Fibroblast of pulmonary artery (primary cell): ENCODE data around the gene LDAF1.
A peak's percentile ranks its signal among the peaks of the same experiment; 100 is the strongest.

Experiments
- DNase-seq: peaks from one replicate; pipeline ENCODE4 v3.0.0-alpha.2; 2010; ENCODE audit warnings: low read depth
- H3K4me3 ChIP-seq: replicated peaks from 2 replicates; pipeline ENCODE4 v1.5.1; 2011; ENCODE audit warnings: low read depth, mild to moderate bottlenecking, control low read depth, low read length, moderate library complexity
- TF ChIP-seq, protein P1 (sequence below): IDR thresholded peaks from 2 replicates; pipeline ENCODE4 v1.5.1; 2011; ENCODE audit warnings: mild to moderate bottlenecking, control low read depth, low read length, inconsistent platforms; ENCODE audit errors: missing control alignments

LDAF1 gene

DNA sequence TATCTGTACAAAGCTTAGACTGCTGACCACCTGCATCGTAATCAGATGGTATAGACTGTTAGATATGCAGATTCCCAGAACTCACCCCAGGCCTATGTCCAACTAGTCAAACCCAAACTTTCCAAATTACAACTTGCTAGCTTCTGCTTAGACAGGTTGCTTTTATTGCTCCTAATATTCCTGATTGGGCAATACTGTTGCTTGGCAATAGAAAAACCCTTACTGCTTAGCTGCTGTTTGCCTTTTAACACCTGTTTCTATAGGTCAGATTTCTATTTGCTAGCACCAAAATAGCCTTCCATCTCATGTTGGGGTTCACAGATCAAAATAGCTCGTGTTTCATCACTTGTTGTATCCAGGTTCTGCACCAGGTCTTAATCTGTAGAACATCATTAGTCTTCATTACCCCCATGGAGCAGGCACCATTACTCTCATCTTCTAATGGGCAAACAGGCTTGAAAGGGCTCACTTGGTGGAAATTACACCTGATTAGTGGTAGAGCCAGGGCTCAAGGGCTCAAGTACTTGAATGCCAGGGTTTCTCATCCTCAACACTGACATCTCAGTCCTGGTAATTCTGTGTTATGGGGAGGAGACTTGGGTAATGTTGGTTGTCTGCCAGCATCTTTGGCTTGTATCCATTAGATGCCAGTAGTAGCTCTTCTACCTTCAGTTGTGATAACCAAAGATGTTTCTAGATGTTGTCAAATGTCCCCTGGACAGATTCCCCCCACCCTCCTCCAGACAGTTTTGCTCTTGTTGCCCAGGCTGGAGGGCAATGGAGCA, 50.2 kb downstream of the LDAF1 start:
- TF ChIP-seq, protein P1, sequence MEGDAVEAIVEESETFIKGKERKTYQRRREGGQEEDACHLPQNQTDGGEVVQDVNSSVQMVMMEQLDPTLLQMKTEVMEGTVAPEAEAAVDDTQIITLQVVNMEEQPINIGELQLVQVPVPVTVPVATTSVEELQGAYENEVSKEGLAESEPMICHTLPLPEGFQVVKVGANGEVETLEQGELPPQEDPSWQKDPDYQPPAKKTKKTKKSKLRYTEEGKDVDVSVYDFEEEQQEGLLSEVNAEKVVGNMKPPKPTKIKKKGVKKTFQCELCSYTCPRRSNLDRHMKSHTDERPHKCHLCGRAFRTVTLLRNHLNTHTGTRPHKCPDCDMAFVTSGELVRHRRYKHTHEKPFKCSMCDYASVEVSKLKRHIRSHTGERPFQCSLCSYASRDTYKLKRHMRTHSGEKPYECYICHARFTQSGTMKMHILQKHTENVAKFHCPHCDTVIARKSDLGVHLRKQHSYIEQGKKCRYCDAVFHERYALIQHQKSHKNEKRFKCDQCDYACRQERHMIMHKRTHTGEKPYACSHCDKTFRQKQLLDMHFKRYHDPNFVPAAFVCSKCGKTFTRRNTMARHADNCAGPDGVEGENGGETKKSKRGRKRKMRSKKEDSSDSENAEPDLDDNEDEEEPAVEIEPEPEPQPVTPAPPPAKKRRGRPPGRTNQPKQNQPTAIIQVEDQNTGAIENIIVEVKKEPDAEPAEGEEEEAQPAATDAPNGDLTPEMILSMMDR, result no peak
- no peak for DNase-seq
- H3K4me3 ChIP-seq, result no peak overlapping the region

DNA sequence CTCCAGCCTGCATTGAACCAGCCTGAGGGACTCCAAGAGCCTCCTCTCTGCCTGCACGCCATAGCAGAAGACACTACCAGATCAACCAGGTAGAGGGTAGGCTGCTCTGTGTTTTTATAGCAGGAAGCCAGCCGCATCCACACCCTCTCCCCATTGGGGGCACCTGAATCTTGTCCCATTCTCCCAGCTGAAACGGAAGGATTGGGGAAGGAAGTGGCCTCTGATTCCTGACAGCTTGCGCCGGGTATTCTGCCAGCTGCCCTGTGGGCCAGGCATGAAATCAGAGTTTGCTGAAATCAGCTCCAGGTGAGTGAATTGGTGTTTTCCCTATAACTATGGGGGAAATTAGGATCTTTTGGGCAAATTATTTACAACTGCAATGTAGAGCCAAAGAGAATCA, 53.0 kb downstream of the LDAF1 start, which contains the start of gene ZP2:
ZP2 (minus strand) TSS at position 89 of the 400 bp plus-strand sequence; CDS start at position 62, 27 bp downstream.
- no peak within 1 kb of the TSS for H3K4me3 ChIP-seq
- TF ChIP-seq, protein P1, result no peak
- no peak for DNase-seq

DNA sequence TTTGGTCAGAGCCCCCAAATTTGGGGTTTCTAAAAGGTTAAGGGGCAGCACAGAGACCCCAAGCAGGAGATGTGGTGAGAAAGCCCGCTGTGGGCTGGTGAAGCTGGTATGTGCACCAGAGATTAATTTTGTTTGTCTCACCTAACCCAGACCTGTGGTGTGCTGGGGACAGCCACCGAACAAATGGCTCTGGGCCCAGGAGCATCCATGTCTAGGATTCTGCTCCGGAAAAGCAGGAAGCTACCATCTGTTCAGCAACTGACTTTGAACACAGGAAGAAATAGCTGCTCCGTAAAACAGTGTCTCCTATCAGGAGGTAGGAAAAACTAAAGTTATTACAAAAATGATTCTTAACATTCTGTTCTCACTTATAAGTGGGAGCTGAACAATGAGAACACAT, 55.6 kb downstream of the LDAF1 start:
- TF ChIP-seq, protein P1, result no peak
- no peak for DNase-seq
- no peak overlapping the region for H3K4me3 ChIP-seq

DNA sequence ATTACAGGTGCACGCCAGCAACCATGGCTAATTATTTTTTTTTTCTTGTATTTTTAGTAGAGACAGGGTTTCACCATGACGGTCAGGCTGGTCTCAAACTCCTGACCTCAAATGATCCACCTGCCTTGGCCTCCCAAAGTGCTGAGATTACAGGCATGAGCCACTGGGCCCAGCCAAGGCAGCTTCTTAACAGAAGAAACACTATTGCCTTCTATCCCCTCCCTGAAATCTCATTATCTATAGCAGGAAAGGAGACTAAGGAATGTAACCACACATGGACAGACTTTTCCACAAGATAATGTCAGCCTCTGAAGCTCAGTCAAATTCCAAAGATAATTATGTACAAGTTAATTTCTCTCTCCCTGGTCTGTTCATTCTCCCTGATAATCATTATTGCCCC, 58.6 kb downstream of the LDAF1 start:
- no peak overlapping the region for H3K4me3 ChIP-seq
- DNase-seq, result no peak
- TF ChIP-seq, protein P1, result no peak

DNA sequence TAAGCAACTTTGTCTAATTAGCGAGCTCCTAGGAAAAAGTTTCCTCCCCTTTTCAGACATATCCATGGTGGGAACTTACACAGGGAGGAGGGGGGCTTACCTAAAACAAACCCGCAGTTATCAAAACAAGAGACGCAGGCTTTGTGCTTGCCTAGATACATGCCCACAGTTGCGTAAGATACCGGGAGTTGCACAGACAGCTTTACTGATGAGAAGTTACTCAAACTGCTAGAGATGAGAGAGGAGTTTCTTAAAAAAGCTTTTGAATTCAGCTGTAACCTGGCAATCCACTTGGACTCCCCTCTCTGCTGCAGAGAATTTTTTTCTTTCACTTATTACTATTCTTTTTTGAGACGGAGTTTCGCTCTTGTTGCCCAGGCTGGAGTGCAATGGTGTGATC, 59.7 kb downstream of the LDAF1 start:
- no peak overlapping the region for H3K4me3 ChIP-seq
- TF ChIP-seq, protein P1, result no peak
- DNase-seq, result peak; percentile 23

DNA sequence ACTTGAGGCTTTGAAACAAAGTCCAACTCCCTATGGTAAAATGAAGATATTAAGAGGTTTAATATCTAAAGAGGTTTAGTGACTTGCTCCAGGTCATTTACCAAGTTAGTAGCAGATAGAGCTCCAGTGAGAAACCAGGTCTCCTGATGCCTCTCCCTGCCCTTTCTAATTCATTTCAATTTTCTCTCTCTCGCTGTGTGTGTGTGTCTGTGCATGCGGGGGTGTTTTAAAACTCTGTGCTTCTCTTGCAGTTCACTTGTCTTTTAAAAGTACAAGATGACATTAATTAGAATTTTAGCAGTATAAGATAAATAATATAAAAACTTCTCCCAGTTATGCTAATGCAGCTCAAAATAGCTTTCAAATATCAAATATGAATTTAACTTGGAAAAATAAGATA, 61.1 kb downstream of the LDAF1 start:
- H3K4me3 ChIP-seq, result no peak overlapping the region
- no peak for DNase-seq
- TF ChIP-seq, protein P1, result no peak
